SK-N-SH treated with all-trans-retinoic acid at 6 μM for 48 hours (cell line): ENCODE measurements around the gene APOL4.
"Not testable (repeated sequence)": the region's sequence is repeated elsewhere in the genome, so short reads cannot be mapped to it uniquely, and the experiment has no call there.

Source experiments
- ATAC-seq: fragments of 200-7000 bp; cut with Tn5 transposase; 3 replicates; pipeline ENCODE4 v1.9.1; 2020; ENCODE audit warnings: mild to moderate bottlenecking, moderate library complexity
- ARNTL ChIP-seq: fragments of 450-650 bp; formaldehyde crosslinking; IDR thresholded peaks from 2 replicates; pipeline ENCODE4 v1.5.0; 2020; ENCODE audit warnings: low read depth, mild to moderate bottlenecking, moderate library complexity, borderline replicate concordance
- BACH2 ChIP-seq: fragments of 250-450 bp; sonication (Bioruptor Pico); IDR thresholded peaks from 2 replicates; pipeline ENCODE4 v1.9.0; 2021; ENCODE audit warnings: mild to moderate bottlenecking, borderline replicate concordance
- CREB5 ChIP-seq: fragments of 250-450 bp; sonication (Bioruptor Pico); IDR thresholded peaks from 2 replicates; pipeline ENCODE4 v1.5.1; 2020; ENCODE audit warnings: low read depth, mild to moderate bottlenecking, moderate library complexity
- ESRRG ChIP-seq: fragments of 250-450 bp; sonication (Bioruptor Pico); IDR thresholded peaks from 2 replicates; pipeline ENCODE4 v1.6.1; 2021; ENCODE audit warnings: mild to moderate bottlenecking
- ISL1 ChIP-seq: fragments of 250-450 bp; sonication (Bioruptor Pico); IDR thresholded peaks from 2 replicates; pipeline ENCODE4 v2.1.2; 2022; ENCODE audit warnings: mild to moderate bottlenecking, moderate library complexity
- OSR1 ChIP-seq: fragments of 250-450 bp; sonication (Bioruptor Pico); IDR thresholded peaks from 2 replicates; pipeline ENCODE4 v1.8.0; 2022; ENCODE audit warnings: moderate library complexity, mild to moderate bottlenecking, inconsistent platforms
- PATZ1 ChIP-seq: fragments of 250-450 bp; sonication (Bioruptor Pico); IDR thresholded peaks from 2 replicates; pipeline ENCODE4 v1.8.0; 2020; ENCODE audit warnings: mild to moderate bottlenecking, moderate library complexity, borderline replicate concordance
- POU6F1 ChIP-seq: fragments of 250-450 bp; sonication (Bioruptor Pico); IDR thresholded peaks from 2 replicates; pipeline ENCODE4 v1.8.0; 2021; ENCODE audit warnings: low read depth, mild to moderate bottlenecking, moderate library complexity, borderline replicate concordance
- SNAI2 ChIP-seq: fragments of 250-450 bp; sonication (Bioruptor Pico); IDR thresholded peaks from 2 replicates; pipeline ENCODE4 v1.5.0; 2020; ENCODE audit warnings: mild to moderate bottlenecking, moderate library complexity
- TCF4 ChIP-seq: fragments of 250-450 bp; sonication (Bioruptor Pico); IDR thresholded peaks from 2 replicates; pipeline ENCODE4 v1.8.0; 2021; ENCODE audit warnings: mild to moderate bottlenecking, moderate library complexity, borderline replicate concordance
- TOX ChIP-seq: fragments of 250-450 bp; sonication (Bioruptor Pico); IDR thresholded peaks from 2 replicates; pipeline ENCODE4 v1.8.0; 2021; ENCODE audit warnings: mild to moderate bottlenecking, moderate library complexity, borderline replicate concordance
- TSHZ2 ChIP-seq: fragments of 250-450 bp; sonication (Bioruptor Pico); IDR thresholded peaks from 2 replicates; pipeline ENCODE4 v1.5.0; 2020; ENCODE audit warnings: mild to moderate bottlenecking, moderate library complexity
- ZFP3 ChIP-seq: fragments of 250-450 bp; sonication (Bioruptor Pico); IDR thresholded peaks from 2 replicates; pipeline ENCODE4 v1.5.0; 2020; ENCODE audit warnings: mild to moderate bottlenecking, moderate library complexity
- ZNF565 ChIP-seq: fragments of 450-650 bp; formaldehyde crosslinking; conservative IDR thresholded peaks from 2 replicates; pipeline ENCODE4 v1.5.0; 2020; ENCODE audit warnings: low read depth, mild to moderate bottlenecking, moderate library complexity

The APOL4 gene

GRCh38 chr22:36155702-36156101 lies 45.9 kb downstream of the APOL4 start:
- TF ChIP-seq SNAI2 (CRISPR knock-in tag) (no peak), ZNF565 (CRISPR knock-in tag) (no peak), TCF4 (CRISPR knock-in tag) (no peak), PATZ1 (no peak)
- TF ChIP-seq, all 23 proteins: peak for 0
- no peak for ATAC-seq

GRCh38 chr22:36154423-36154945 lies 47.1 kb downstream of the APOL4 start:
- no peak for TF ChIP-seq ARNTL (CRISPR knock-in tag)
- no peak for TF ChIP-seq ESRRG (CRISPR knock-in tag)
- TF ChIP-seq ISL1 (CRISPR knock-in tag) = no peak
- no peak for TF ChIP-seq TOX (CRISPR knock-in tag)
- TF ChIP-seq POU6F1 (CRISPR knock-in tag) = no peak
- no peak for TF ChIP-seq ZFP3 (CRISPR knock-in tag)
- ATAC-seq = no peak

- TF ChIP-seq BACH2 (CRISPR knock-in tag) (no peak), OSR1 (CRISPR knock-in tag) (no peak), TSHZ2 (no peak), POU6F1 (CRISPR knock-in tag) (no peak), CREB5 (CRISPR knock-in tag) (no peak), ISL1 (CRISPR knock-in tag) (no peak), TCF4 (CRISPR knock-in tag) (no peak)
- no peak for ATAC-seq
Measured at GRCh38 chr22:36153501-36154422, 47.8 kb downstream of the APOL4 start.

GRCh38 chr22:36152821-36153220 lies 48.8 kb downstream of the APOL4 start:
- ATAC-seq = not testable (repeated sequence)

GRCh38 chr22:36152088-36152487 lies 49.5 kb downstream of the APOL4 start:
- ATAC-seq = no peak
- TF ChIP-seq ISL1 (CRISPR knock-in tag) = no peak
- TF ChIP-seq, all 23 proteins: peak for 0
